Tibial nerve (tissue), 3 donors: Measurements from ENCODE around the gene SLC8B1.

ENCODE experiments used
- CTCF ChIP-seq, 5 experiments: fragments of 200-600 bp in 3 of 5; fragments of 450-650 bp in 2 of 5; sonication (generic) in 3 of 5; IDR thresholded peaks; one replicate each; pipeline ENCODE4 v1.5.1; 2016 to 2019; ENCODE audit warnings: antibody characterized with exemption in 5 of 5, mild to moderate bottlenecking in 3 of 5, moderate library complexity in 2 of 5
- POLR2A ChIP-seq, 2 donors: fragments of 450-650 bp; IDR thresholded peaks; one replicate each; pipeline ENCODE4 v1.6.1; 2017; ENCODE audit warnings: antibody characterized with exemption in 2 of 2, mild to moderate bottlenecking in 2 of 2, moderate library complexity in 2 of 2

- TF ChIP-seq POLR2A (IDR thresholded peaks at IDR 0.05) (no peak), CTCF (IDR thresholded peaks at IDR 0.05) (no peak)
Measured at GRCh38 chr12:113260636-113261300, 74.1 kb downstream of the SLC8B1 start.
